ENCODE data around the gene C4orf51.

The C4orf51 gene

DNA sequence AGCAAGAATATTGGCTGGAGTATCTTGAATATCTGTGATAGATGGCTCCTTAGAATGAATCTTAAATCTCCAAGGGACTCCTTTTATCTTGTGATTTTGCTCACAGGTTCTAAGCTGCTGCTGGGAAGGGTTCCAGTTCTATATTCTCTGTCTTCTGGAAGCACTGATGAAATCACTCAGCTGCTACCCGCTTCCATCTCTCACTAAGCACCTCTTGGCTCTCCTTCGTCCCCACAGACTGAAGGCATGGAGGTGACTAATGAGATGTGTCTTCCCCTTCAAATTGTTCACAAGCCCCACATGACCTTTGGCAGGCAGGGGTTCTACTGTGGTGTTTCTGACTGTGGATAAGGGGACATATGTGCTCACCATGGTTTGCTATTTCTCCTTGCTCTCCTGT, 75.9 kb downstream of the C4orf51 start:
- in situ Hi-C loops (cut with HindIII; ENCODE audit: low sequenced_read_pairs) = no loop called here

- in situ Hi-C loops (cut with HindIII; ENCODE audit: low sequenced_read_pairs) = no loop called here
Observed at GRCh38 chr4:145756244-145756643, 76.3 kb downstream of the C4orf51 start.

GRCh38 chr4:145757188-145757587, 77.2 kb downstream of the C4orf51 start:
- in situ Hi-C loops (cut with HindIII; ENCODE audit: low sequenced_read_pairs) = no loop called here

GRCh38 chr4:145760176-145760575, 80.2 kb downstream of the C4orf51 start:
- in situ Hi-C loops (cut with HindIII; ENCODE audit: low sequenced_read_pairs) = no loop called here

DNA sequence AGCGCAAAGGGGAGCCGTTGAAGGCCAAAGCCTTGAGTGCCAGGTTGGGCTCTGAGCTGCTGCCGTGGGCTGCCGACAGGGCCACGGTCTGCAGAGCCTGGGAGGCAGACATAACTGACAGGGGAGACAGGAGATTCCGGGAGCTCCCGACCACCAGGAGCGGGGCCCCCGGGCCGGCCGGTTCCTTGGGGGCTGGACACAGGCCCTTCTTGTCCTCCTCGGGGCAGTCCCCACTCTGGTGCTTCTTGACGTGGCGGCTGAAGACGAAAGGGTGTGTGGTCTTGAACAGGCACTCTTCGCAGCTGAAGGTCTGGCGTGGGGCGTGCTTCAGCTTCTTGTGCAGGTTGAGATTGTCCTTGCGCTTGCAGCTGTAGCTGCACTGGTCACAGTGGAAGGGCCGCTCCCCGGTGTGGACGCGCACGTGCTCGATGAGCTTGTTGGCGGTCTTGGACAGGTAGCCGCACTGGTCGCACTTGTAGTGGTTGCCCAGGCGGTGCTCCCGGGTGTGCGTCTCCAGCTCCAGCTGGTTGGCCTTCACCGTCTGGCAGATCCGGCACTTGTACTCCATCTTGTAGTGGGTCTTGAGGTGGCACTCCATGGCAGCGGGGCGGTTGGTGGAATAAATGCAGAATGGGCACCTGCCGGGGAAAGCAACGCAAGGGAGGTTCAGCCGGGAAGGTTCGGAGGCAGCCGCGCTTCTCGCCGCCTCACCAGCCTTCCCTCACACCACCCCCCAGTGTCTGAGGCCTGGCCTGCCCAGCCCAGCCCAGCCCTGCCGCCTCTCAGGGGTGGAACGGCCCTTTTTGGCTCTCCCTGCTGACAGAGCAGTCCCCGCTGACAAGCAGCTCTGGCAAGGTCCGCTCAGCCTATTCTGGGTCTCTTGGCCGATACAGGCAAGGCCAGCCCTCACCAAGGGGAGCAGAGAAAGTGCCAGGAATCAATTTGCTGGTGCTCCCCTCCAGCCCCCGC, 81.3 kb downstream of the C4orf51 start:
- in situ Hi-C loops (cut with HindIII; ENCODE audit: low sequenced_read_pairs) = no loop called here

- in situ Hi-C loops (cut with HindIII; ENCODE audit: low sequenced_read_pairs) = no loop called here
Observed at GRCh38 chr4:145762719-145763118, 82.8 kb downstream of the C4orf51 start.

DNA sequence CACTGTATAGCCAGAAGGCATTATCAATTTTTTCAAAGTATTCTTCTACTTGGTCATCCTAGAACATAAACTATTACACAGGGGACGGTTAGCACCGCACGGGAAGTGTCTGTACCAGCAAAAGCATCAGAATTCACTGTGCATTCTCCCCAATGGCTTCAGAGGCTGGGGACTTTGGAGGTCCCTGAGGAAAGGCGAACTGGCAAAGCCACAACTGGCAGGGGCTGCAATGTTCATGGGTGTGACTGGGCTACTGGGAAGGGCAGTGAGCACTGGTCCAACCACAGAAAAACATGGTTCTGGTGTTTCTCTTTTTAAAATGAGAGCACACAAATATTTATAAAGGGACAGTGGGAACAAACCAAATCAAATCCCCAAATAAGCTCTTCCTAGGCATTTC, 83.5 kb downstream of the C4orf51 start:
- in situ Hi-C loops (cut with HindIII; ENCODE audit: low sequenced_read_pairs) = no loop called here

GRCh38 chr4:145766273-145766672, 86.3 kb downstream of the C4orf51 start:
- in situ Hi-C loops (cut with HindIII; ENCODE audit: low sequenced_read_pairs) = no loop called here

DNA sequence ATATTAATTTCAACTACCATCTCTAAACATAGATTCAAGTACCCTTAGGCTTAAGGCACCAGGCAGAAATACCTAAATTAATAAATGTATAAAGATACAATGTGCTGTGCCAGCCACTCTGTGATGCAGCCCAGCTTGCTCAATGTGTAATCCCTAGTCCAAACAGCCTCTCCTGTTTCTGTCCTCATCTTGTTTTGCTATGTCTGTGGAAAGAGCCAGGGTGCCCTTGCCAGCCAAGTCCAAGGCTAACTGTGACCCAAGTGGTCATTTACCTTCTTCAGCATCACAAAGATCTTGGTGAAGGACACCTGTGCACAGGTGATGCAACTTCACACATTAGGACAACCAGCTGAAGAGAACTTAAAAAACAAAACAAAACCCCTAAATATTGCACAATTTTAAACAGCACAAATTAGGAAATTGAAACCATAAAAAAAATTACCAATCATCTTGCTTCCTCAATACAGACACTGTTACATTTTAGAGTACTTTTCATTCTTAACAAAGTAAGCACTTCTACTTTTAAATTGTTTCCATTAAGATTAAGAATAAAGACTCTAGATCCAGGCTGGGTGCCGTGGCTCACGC, 89.6 kb downstream of the C4orf51 start:
- in situ Hi-C loops (cut with HindIII; ENCODE audit: low sequenced_read_pairs) = no loop called here

GRCh38 chr4:145770124-145770523, 90.2 kb downstream of the C4orf51 start:
- in situ Hi-C loops (cut with HindIII; ENCODE audit: low sequenced_read_pairs) = no loop called here

- in situ Hi-C loops (cut with HindIII; ENCODE audit: low sequenced_read_pairs) = no loop called here
Observed at GRCh38 chr4:145772347-145772746, 92.4 kb downstream of the C4orf51 start.

GRCh38 chr4:145773581-145774234, 93.8 kb downstream of the C4orf51 start:
- in situ Hi-C loops (cut with HindIII; ENCODE audit: low sequenced_read_pairs) = no loop called here

- in situ Hi-C loops (cut with HindIII; ENCODE audit: low sequenced_read_pairs) = no loop called here
Observed at GRCh38 chr4:145774473-145774872, 94.5 kb downstream of the C4orf51 start.

DNA sequence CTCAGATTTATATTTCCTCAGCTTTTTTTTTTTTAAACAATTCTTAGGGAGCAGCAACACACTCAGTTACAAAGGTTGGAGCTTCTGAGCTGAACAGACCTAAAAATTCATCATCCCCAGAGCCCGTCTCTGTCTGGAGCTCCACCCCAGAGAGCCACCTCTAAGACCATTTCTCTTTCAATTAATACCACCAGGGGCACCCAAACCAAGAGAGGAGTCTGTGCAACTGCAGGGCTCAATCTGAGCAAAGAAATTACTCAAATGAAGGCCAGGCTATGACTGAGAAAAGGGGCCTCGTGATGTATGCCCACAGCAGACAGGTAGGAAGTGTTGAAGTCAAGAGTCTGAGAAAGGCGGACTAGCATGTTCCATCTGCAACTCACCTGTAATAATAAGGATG, 95.5 kb downstream of the C4orf51 start:
- in situ Hi-C loops (cut with HindIII; ENCODE audit: low sequenced_read_pairs) = no loop called here

DNA sequence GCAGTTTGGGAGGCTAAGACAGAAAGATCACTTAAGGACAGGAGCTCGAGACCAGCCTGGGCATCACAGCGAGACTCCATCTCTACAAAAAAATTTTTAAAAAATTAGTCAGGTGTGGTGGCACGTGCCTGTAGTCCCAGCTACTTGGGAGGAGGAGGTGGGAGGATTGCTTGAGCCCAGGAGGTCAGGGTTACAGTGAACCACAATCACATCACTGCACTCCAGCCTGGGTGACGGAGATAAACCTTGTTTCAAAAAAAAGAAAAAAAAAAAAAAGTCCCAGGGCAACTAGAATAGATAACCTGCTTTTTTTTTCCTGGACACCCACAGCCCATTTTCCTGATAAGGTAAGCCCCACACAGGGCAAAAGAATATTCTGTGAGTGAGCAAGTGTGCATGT, 96.3 kb downstream of the C4orf51 start:
- in situ Hi-C loops (cut with HindIII; ENCODE audit: low sequenced_read_pairs) = no loop called here

DNA sequence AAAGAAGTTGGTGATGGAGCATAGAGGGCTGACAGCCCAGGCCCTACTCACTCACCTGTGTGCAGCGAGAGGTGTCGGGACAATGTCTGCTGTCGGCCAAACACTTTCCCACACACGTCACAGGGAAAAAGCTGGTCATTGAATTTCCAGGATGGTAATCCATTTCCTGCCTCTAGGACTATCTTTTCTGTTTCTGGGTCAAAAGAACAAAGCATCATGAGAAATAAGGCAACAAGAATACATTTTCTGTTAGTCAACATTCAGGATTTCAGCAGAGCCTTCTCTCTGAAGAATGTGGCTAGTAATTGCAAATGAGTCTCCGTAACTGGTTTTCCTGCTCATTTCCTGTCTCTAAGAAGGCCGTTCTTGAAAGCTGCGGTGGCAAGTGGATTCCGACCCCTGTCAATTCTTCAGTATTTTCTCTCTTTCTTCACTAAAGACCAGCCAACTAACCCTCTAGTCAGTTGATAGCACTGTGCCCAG, 99.4 kb downstream of the C4orf51 start:
- in situ Hi-C loops (cut with HindIII; ENCODE audit: low sequenced_read_pairs) = no loop called here

- in situ Hi-C loops (cut with HindIII; ENCODE audit: low sequenced_read_pairs) = no loop called here
Observed at GRCh38 chr4:145781351-145781750, 101.4 kb downstream of the C4orf51 start.
